Left lung (tissue), 10 donors: ENCODE results near the gene BIVM. TPM values are rescaled to one million over a fixed set of nuclear protein-coding genes. Genes with fewer than 3 reads are reported as not detected.

Source experiments
- ATAC-seq: fragments of 200-7000 bp; cut with Tn5 transposase; one replicate; pipeline ENCODE4 v1.9.1; 2020; ENCODE audit warnings: moderate library complexity
- DNase-seq, 4 donors: peaks; one replicate each; pipeline ENCODE4 v3.0.0-alpha.2; 2013 to 2020
- H3K27ac ChIP-seq, 2 donors: fragments of 200-600 bp; sonication (generic) in 1 of 2; one replicate each; pipeline versions ENCODE4 v1.5.0 to v1.8.0; 2020 to 2021
- H3K27me3 ChIP-seq, 2 donors: fragments of 200-600 bp; sonication (generic) in 1 of 2; one replicate each; pipeline versions ENCODE4 v1.5.0 to v1.8.0; 2020 to 2021
- H3K36me3 ChIP-seq, 2 donors: fragments of 200-600 bp; sonication (generic) in 1 of 2; one replicate each; pipeline versions ENCODE4 v1.5.0 to v1.8.0; 2020 to 2021
- H3K4me1 ChIP-seq, 2 donors: fragments of 200-600 bp; one replicate each; pipeline ENCODE4 v1.8.0; 2021
- H3K4me3 ChIP-seq, 2 donors: fragments of 200-600 bp; sonication (generic) in 1 of 2; one replicate each; pipeline versions ENCODE4 v1.5.0 to v1.8.0; 2020 to 2021; ENCODE audit warnings: mild to moderate bottlenecking in 1 of 2
- H3K9me3 ChIP-seq, 2 donors: fragments of 200-600 bp; sonication (generic) in 1 of 2; one replicate each; pipeline versions ENCODE4 v1.5.0 to v1.8.0; 2020 to 2021
- CTCF ChIP-seq, 2 donors: fragments of 200-600 bp; sonication (generic) in 1 of 2; IDR thresholded peaks; one replicate each; pipeline versions ENCODE4 v1.5.0 to v1.8.0; 2021; ENCODE audit warnings: antibody characterized with exemption in 2 of 2
- intact Hi-C, 2 donors: fragments of 100-400 bp; cut with DNase I; formaldehyde crosslinking; loops; one replicate each; pipeline versions ENCODE4 v1.11.2 to v1.14.2; 2022
- polyA plus RNA-seq, 6 donors: library from polyadenylated mRNA; unstranded; fragments of 120-200 nt; gene quantifications; one replicate each; pipeline ENCODE4 v1.2.1, GENCODE V29; 2013; ENCODE audit not compliant: insufficient read length in 6 of 6
- total RNA-seq, 2 donors: library from RNA; stranded (reverse); fragmentation: NEBNext Ultra II Directional; extraction: Animal tissue kit (Norgen Biotek cat#: 25700); gene quantifications; one replicate each; pipeline ENCODE4 v1.2.1, GENCODE V29; 2021
- donor health status: DM: no; HTN: yes; CAD: no.
- donor health status: DM: no; HTN: no; CAD: no.

The BIVM gene
- total and polyA plus RNA-seq, 8 donors = 16.9 to 49.5 (median 46.6) TPM

GRCh38 chr13:102781591-102781990 is 17.3 kb upstream of the BIVM start:
- Histone ChIP-seq H3K9me3 (peaks cover 0 to 6% of the 10 kb centered on the region in 2 donors), H3K4me1 (no peaks in the 10 kb centered on the region), H3K27ac (no peak overlapping the region), H3K36me3 (peaks cover 0 to 3% of the 10 kb centered on the region in 2 donors), H3K4me3 (no peak overlapping the region), H3K27me3 (no peaks in the 10 kb centered on the region)
- DNase-seq (no peak), ATAC-seq (no peak)
- intact Hi-C loops = no loop called here
- no peak for TF ChIP-seq CTCF (IDR thresholded peaks at IDR 0.05)

- Histone ChIP-seq H3K4me3 (no peak overlapping the region), H3K4me1 (no peaks in the 10 kb centered on the region), H3K36me3 (peaks cover 0 to 5% of the 10 kb centered on the region in 2 donors), H3K27me3 (no peaks in the 10 kb centered on the region), H3K27ac (no peak overlapping the region), H3K9me3 (peaks cover 0 to 6% of the 10 kb centered on the region in 2 donors)
- intact Hi-C loops = no loop called here
- ATAC-seq (no peak), DNase-seq (no peak)
- no peak for TF ChIP-seq CTCF (IDR thresholded peaks at IDR 0.05)
Observed at GRCh38 chr13:102784483-102784882, 14.4 kb upstream of the BIVM start.

GRCh38 chr13:102788683-102789082 is 10.2 kb upstream of the BIVM start:
- intact Hi-C loops = no loop called here
- Histone ChIP-seq H3K27ac (no peak overlapping the region), H3K27me3 (no peaks in the 10 kb centered on the region), H3K4me3 (no peak overlapping the region), H3K9me3 (no peaks in the 10 kb centered on the region), H3K4me1 (no peaks in the 10 kb centered on the region), H3K36me3 (peaks cover 0 to 16% of the 10 kb centered on the region in 2 donors)
- DNase-seq (no peak), ATAC-seq (no peak)
- no peak for TF ChIP-seq CTCF (IDR thresholded peaks at IDR 0.05)

GRCh38 chr13:102792396-102792795 is 6.5 kb upstream of the BIVM start:
- peaks cover 0 to 12% of the 10 kb centered on the region in 2 donors for H3K36me3 ChIP-seq
- no peak for ATAC-seq
- H3K27me3 ChIP-seq = no peaks in the 10 kb centered on the region

More at GRCh38 chr13:102792396-102792795, 6.5 kb upstream of the BIVM start:
- DNase-seq = no peak
- Histone ChIP-seq H3K4me3 (no peak overlapping the region), H3K4me1 (no peaks in the 10 kb centered on the region), H3K9me3 (no peaks in the 10 kb centered on the region), H3K27ac (no peak overlapping the region)
- no peak for TF ChIP-seq CTCF (IDR thresholded peaks at IDR 0.05)
- intact Hi-C loops = no loop called here
